CD4-positive, alpha-beta T cell treated with Interleukin-1 beta for 1 hour (primary cell): ENCODE results near the gene IGSF23.
A peak's percentile ranks its signal among the peaks of the same experiment; 100 is the strongest.
"Not testable (repeated sequence)": the region's sequence is repeated elsewhere in the genome, so short reads cannot be mapped to it uniquely, and the experiment has no call there.

Experiments
- DNase-seq, 2 donors: peaks; one replicate each; pipeline ENCODE4 v3.0.0-alpha.2; 2020 to 2022

IGSF23 gene

GRCh38 chr19:44614313-44614712 is 950 bp downstream of the IGSF23 start:
- DNase-seq: no peak

GRCh38 chr19:44615863-44616247 is 2.5 kb downstream of the IGSF23 start:
- DNase-seq: no peak

GRCh38 chr19:44617110-44617880 is 3.9 kb downstream of the IGSF23 start:
- DNase-seq: no peak

- DNase-seq: no peak
Measured at GRCh38 chr19:44618640-44619357, 5.4 kb downstream of the IGSF23 start.

GRCh38 chr19:44620667-44621066 is 7.3 kb downstream of the IGSF23 start:
- DNase-seq: no peak

GRCh38 chr19:44621367-44621766 is 8.0 kb downstream of the IGSF23 start:
- no peak for DNase-seq

GRCh38 chr19:44623080-44623479 is 9.7 kb downstream of the IGSF23 start:
- peak in 1 of 2 donors; percentile 38 for DNase-seq

- DNase-seq: no peak
Measured at GRCh38 chr19:44623626-44624025, 10.3 kb downstream of the IGSF23 start.

- DNase-seq: no peak
Measured at GRCh38 chr19:44624840-44625354, 11.5 kb downstream of the IGSF23 start.

- DNase-seq: not testable (repeated sequence)
Measured at GRCh38 chr19:44625637-44626036, 12.3 kb downstream of the IGSF23 start.

- DNase-seq: no peak
Measured at GRCh38 chr19:44626048-44626624, 12.8 kb downstream of the IGSF23 start.

GRCh38 chr19:44627631-44628030 is 14.3 kb downstream of the IGSF23 start:
- no peak for DNase-seq

- DNase-seq: no peak
Measured at GRCh38 chr19:44628793-44629192, 15.4 kb downstream of the IGSF23 start.

- not testable (repeated sequence) for DNase-seq
Measured at GRCh38 chr19:44631611-44632010, 18.2 kb downstream of the IGSF23 start.

- not testable (repeated sequence) for DNase-seq
Measured at GRCh38 chr19:44634058-44634457, 20.7 kb downstream of the IGSF23 start.

- no peak for DNase-seq
Measured at GRCh38 chr19:44634785-44635184, 21.4 kb downstream of the IGSF23 start.

- DNase-seq: peak in 1 of 2 donors; percentile 15
Measured at GRCh38 chr19:44635581-44636438, 22.4 kb downstream of the IGSF23 start.

GRCh38 chr19:44636439-44637389 is 23.4 kb downstream of the IGSF23 start:
- no peak for DNase-seq

GRCh38 chr19:44637390-44637764 is 24.0 kb downstream of the IGSF23 start:
- DNase-seq: no peak

- DNase-seq: no peak
Measured at GRCh38 chr19:44640518-44640917, 27.2 kb downstream of the IGSF23 start.

GRCh38 chr19:44641501-44642265 is 28.3 kb downstream of the IGSF23 start:
- DNase-seq: no peak
